ENCODE results near the gene IL1RAPL1.
"Not testable (repeated sequence)": the region's sequence is repeated elsewhere in the genome, so short reads cannot be mapped to it uniquely, and the experiment has no call there.

The IL1RAPL1 gene

DNA sequence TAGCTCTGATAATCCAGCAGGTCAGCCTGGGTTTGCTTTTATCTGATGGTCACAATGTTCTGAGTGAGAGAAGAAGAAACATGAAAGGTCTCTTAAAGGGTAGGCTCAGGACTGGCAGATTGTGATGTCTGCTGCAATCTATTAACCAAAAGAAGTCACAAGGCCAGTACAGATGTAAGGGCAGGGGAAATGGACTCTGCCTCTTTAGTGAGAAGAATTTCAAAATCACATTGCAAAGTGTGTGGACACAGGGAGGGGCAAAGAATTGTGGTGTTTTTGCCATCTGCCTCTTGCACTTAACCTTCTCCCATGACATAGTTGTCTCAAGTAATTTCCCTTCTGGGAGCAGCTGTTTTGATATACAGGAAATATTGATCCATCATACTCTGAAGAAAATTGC is 40.9 kb downstream of the IL1RAPL1 start:
- no peak for DNase-seq (ENCODE audit: low spot score)

DNA sequence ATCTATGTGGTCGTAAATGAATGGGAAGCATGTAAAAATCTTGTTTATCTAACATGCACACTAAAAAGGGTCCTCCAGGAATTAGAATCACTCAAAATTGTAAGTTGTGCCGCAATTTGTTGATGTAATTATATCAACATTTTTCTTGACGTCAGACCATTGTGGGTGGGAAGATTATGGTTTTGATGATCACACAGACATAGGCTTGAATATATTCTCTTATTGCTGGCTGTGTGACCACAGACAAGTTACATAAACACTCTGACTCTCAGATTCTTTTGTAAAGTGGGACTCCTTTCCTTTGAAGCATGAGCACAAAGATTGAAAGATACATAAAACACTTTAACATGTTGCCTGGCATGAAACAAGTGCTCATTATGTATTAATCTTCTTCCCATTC is 51.5 kb downstream of the IL1RAPL1 start:
- no peak for DNase-seq (ENCODE audit: low spot score)

DNA sequence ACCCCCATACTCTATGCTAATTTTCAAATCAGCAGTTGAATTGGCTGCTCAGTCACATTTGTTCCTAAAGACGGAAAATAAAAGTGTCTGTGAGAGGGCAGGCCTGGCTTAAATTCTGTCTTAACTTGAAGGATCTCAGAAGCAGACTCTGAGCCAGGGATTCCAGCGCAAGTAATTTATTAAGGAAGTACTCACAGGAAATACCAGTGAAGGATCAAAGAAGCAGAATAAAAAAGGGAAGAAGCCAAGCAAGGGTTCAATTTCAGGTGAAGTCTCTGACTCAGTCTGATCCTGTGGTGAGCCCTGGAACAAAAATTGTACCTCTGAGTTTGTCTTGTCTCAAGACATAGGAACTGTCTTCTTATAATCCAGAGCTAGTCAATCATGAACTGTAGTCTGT is 52.2 kb downstream of the IL1RAPL1 start:
- DNase-seq (ENCODE audit: low spot score) = no peak

DNA sequence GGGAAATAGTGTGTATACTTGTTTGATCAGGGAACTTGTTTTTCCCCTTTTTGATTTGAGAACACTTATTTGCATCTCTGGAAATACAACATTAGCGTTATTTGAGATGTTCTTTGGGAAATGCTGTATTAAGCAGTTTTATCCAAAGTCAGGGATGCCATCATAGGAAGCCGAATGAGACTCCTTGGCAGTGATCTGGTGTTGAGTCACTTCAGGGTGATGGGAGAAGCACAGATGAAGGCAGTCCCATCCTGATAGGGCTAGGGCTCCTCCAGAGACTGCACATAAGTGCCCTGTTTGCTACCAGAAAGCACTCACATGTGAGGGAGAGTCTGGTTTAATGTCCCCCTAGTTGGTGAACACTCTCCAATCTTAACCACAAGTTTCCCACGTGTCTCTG is 62.3 kb downstream of the IL1RAPL1 start:
- DNase-seq (ENCODE audit: low spot score) = peak; percentile 3

DNA sequence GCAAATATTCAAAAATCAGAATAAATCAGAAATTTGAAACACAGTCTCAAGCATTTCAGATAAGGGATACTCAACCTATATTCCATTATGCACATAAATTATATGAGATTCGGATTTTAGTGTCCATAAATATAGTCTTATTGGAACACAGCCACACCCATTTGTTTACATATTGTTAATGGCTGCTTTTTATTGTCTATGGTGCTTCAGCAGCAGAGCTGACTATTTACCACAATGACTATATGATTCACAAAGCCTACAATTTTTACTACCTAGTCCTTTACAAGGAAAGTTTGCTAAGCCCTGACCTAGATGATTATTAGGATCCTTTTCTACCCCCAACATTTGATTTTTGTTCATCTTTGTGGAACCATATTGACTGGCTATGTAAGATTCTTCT is 63.9 kb downstream of the IL1RAPL1 start:
- DNase-seq (ENCODE audit: low spot score) = no peak

DNA sequence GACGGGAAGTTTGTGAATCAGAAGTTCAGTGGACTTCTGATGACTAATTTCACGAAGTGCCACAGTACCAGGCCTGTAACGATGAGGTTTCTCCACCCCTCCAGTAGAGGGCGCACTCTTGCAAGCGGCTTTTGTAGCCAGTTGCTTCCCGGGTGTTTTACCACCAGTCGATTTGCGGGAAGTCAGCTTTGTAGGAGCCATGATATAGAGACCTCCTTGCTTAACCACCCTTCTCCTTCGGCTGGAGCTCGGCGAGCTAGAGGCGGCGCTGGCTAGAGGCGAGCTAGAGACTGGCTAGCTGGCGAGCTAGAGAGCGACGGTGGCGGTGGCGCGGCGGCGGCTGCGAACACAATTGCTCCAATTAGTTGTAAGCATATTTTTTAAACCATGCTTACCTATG is 72.0 kb downstream of the IL1RAPL1 start:
- peak; percentile 47 for DNase-seq (ENCODE audit: low spot score)

DNA sequence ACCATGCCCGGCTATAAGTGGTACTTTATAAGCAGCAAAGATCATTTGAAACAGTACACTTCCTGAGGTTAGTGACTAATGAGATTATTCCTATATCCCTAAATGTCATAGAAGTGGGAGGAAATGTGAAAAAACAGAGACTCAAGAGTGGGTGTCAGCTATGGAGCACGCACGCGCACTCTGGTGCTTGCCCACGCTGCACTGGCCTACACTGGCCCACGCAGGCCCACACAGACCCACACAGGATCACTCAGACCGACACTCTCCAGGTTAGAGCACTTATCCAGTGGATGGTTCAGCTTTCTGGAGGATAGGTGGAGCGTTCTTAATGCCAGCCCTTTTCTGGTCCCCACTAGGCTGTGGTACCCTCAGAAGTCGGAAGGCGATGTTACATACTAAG is 78.5 kb downstream of the IL1RAPL1 start:
- no peak for DNase-seq (ENCODE audit: low spot score)

DNA sequence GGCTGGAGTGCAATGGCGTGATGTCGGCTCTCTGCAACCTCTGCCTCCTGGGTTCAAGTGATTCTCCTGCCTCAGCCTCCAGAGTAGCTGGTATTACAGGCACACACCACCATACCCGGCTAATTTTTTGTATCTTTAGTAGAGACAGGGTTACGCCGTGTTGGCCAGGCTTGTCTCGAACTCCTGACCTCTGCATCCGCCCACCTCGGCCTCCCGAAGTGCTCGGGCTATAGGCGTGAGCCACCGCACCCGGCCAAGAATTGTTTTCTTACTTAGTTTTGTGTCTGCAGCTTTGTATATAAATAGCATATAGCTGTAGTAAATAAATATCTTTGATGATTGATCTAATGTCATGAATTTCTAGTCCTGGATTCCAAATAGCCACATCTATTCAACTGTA is 81.1 kb downstream of the IL1RAPL1 start:
- DNase-seq (ENCODE audit: low spot score) = no peak

DNA sequence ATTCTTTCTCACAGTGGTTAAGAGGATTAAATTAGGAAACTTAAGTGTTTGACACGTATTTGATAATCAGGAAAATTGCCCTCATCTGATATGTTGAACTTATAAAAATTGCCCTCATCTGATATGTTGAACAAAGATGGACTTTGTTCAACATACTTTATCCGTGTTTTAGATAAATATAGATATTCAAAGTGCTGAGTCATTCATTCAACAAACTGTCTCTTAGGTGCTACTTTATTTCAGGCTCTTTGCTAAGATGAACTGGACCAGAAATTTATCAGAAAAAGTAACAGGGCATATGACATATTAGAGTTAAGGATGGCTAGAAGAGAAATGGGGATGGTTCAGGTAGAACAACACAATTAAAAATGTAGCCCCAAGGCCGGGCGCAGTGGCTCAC is 81.7 kb downstream of the IL1RAPL1 start:
- no peak for DNase-seq (ENCODE audit: low spot score)

DNA sequence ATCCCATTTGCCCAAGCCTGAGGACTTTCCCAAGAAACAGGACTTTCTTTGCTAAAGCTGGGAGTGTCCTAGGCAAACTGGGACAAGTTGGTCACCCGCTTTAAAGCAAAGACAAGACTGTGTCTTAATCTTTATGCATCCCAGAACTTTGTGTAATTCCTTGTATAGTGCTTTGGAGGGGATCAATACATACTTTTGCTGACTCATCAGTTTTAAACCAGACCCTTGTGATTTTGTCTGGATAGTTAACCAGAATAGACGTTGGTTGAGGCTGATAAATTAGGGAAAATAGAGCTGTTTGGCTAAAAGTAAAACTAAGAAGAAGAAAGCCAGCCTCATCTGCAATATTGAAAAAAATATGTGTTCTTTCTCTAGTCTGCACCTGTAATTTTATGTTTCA is 82.8 kb downstream of the IL1RAPL1 start:
- DNase-seq (ENCODE audit: low spot score) = no peak

DNA sequence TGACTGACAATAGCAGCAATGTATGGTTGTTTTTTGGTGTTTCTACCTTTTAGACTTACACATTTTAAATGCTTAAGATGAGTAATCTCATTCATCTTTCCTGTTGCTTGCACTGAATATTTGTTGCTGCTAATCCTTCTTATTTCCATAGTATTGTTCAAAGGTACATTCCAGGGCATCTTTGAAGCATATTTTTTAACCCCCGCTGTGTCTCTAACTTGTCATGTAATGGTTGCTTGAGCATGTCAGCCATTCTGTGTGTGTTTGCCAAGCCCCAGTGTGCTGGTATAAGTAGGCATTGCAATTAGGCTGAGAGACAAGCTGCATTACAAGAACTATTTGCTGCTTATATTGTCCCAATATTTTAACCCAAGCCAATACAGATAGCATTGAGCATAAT is 87.9 kb downstream of the IL1RAPL1 start:
- no peak for DNase-seq (ENCODE audit: low spot score)

DNA sequence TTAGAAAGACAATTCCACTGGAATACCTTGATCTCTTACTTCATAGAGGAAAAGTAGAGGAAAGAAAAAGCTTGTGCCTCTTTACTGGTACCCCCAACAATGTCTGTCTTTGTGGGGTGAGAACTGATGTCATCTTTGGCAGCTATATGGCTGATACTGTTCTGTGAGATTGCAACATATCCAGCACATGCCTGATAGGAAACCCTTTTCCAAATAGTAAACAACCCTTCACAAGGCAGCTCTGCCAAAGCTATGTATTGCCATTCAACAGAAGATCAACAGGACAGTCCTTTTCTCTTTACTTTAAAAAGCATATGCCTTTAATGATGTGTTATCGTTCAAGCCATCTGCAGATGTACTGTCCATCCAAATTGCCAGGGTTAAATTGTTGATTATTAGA is 105.9 kb downstream of the IL1RAPL1 start:
- DNase-seq (ENCODE audit: low spot score) = no peak

DNA sequence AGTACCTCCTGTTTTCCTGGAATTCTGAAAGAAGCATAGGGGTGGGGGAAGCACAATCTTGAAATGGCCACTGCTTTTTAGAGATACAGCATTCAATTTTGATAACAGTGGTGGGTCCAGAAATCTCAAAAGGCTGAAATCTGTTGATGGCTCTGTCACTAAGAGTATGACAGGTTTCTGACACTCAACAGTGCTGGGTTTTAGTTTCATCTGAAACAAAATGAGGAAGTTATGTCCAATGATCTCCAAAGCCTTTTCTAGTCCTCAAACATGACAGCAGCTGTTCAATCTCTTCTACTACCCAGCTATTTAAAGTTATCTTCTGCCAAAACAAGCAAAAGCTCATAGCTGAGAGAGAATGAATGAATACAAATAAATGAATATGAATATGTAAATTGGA is 110.5 kb downstream of the IL1RAPL1 start:
- no peak for DNase-seq (ENCODE audit: low spot score)

DNA sequence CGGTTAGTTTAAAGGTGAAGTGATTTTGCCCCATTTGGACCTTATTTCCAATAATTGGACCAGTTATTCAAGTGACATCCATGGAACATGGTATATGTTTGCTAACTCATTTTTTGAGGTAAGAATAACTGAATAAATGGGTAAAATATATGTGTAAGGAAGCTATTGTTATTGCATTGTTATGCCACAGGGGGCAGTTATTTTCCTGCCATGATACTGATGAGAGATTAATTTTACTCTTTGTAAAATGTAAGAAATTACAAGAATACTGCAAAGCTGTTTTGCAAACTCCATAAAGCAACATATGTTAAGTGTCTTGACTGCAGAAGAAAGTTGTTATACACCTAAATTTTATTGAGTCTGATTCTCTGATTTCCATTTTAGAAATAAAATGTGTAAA is 114.0 kb downstream of the IL1RAPL1 start:
- no peak for DNase-seq (ENCODE audit: low spot score)

DNA sequence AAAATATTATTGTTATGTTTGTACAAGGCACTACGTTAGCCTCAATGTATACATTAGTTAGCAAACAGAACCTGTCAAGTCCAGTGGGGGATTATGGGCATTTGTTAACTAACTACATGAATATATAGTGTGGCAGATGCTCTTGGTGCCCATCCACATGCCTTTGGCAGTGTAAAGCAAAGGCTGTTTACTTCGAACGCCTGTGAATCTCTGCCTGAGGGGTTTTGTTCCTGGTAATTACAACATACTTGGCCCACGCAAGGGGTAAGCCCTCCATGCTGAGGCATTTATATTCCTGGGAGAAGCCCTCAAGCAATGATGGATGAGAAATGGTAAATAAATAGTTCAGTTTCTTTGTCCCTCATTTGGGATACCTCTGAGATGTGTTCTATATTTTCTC is 119.7 kb downstream of the IL1RAPL1 start:
- no peak for DNase-seq (ENCODE audit: low spot score)

DNA sequence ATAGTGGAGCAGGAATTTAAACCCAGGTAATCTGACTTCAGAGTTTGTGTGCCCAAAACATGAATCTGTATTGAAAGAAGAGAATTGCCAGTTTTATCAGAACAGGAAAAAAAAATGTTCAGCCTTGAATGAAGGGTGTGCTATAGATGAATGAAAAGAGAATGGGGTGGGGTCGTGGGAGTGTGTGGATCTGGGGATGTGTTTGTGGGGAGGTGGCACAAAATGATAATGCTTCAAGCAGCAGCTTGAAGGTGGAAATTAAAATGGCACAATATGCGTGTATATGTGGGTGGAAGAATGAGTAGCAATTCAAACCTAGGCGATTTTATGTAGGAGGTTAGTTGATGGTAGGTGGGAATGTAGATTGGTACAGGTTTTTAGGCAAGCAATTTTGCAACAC is 122.2 kb downstream of the IL1RAPL1 start:
- no peak for DNase-seq (ENCODE audit: low spot score)

DNA sequence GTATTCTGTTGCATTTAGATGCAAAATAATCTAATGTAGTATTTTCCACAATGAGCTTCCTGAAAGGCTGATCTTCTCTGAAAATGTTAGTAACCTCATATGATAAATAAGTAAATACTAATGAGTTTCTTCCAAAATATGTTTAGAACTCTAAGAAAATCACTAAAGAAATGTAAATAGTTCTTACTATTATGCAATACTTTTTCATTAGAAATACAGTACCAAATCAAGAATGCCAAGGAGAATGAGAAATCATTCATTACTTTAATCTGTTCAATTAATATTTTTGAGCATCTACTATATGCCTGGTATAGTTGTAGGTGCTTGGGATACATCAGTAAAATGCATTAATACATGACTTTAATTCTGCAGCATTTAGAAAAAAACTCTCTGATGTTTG is 130.6 kb downstream of the IL1RAPL1 start:
- DNase-seq (ENCODE audit: low spot score) = no peak

DNA sequence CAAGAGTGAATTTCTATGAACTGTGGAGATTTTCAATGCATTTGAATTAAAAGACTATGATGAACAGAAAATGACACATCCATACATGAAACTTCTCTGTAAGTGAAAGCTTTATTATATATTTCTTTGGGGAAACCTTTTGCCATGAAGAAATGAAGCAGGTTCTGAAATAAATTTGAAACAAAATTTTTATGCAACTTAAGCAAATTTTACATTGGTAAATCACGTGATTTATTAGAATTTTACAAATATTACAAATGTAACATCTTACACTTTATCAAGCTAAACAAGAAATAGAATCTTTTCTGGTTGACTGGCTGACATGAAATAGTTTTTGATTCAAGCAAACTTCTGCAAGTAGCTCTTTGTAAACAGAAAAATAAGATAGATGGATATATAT is 131.2 kb downstream of the IL1RAPL1 start:
- DNase-seq (ENCODE audit: low spot score) = no peak

DNA sequence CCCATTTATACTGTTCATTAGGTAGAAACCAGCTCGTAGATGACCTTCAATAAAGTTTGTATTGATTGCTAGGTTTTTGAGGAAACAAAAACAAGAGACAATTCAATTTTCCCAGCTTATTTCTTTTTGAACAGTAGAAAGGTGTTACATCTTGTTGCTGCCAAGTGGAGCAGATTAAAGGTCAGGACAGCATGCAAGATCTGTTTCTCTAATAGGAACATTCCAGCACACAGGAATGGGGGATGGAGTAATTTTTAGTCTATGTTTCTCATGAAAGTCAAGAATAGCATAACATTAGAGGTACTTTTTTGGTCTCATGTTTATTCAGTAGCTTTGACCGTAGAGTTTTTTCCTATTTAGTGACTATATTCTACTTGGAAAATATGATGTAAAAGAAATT is 132.4 kb downstream of the IL1RAPL1 start:
- no peak for DNase-seq (ENCODE audit: low spot score)

DNA sequence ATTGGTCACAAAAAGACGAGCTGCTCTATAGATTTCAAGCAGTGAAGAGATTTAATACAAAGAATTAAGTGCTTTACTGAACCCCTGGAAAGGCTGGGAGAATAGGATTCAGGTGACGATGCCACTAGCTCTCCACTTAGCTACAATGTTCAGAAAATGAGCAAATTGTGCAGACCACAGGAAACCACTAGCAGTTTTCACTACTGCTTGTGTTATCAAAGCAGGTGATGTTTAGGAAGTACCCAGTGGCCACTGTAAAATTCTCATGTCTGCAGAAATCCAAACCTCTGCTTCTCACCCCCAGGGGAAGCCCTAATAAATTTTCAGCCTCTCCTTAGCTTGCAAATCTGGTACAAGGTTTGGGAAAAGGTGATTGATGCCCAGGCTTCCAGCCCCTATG is 165.1 kb downstream of the IL1RAPL1 start:
- no peak for DNase-seq (ENCODE audit: low spot score)

DNA sequence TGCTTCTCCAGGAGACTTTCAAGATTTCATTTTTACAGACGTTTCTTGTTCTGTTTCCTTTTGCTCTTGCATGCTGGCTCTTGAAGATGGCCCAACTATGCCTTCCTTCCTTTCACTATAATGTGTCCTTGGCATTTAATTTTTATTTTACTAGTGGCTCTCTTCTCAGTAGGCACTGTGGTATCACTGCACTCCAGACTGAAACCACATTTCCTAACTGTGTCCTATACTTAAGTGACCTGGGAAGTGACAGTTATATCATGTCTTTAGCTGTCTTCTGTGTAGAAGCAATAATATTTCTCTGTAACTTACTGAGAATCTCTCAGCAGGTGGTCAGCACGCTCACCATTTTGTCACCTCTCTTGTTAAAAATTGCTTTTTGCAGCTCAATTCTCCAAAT is 168.9 kb downstream of the IL1RAPL1 start:
- DNase-seq (ENCODE audit: low spot score) = no peak

DNA sequence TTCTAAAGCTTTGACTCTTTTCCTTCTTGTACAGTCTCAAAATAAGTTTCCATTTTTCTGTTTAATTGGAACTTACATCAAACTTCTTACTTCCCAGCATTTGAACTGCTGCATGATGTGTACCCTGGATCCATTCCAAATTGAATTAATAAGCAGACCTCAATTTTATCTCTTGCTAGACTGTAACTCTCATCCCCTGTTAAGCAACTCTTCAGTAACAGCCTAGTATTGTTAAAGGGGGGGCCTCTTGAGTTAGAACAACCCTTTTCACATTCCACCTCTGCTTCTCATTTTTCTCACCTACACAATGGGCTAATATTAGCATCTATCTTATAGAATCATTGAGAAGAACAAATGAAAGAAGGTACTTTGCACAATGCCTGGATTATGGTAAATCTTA is 169.4 kb downstream of the IL1RAPL1 start:
- no peak for DNase-seq (ENCODE audit: low spot score)

DNA sequence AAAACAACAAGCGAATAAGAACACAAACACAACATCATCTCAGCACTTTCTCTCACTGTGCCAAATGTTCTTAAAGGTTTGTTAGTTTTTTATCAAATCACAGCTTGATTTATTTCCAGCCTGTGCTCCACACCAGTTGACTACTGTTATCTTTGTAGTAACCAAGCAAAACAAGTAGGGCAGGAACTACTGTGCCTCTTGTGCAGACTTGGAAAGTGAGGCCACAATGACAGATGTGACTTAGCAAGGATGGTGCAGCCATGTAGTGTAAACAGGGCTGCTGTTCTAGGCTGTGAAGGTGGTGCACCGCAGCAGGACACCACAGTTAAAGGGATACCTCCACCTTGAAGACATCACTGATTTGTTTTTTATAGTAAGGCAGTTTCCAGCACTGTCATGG is 170.0 kb downstream of the IL1RAPL1 start:
- DNase-seq (ENCODE audit: low spot score) = no peak

DNA sequence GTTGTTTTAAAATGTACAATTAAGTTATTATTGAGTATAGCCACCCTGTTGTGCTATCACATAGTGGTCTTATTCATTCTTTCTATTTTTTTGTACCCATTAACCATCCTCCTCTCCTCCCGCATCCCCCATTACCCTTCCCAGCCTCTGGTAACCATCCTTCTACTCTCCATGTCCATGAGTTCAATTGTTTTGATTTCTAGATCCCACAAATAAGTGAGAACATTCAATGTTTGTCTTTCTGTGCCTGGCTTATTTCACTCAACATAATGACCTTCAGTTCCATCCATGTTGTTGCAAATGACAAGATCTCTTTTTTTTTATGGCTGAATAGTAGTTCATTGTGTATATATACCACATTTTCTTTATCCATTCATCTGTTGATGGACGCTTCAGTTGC is 179.3 kb downstream of the IL1RAPL1 start:
- DNase-seq (ENCODE audit: low spot score) = not testable (repeated sequence)

DNA sequence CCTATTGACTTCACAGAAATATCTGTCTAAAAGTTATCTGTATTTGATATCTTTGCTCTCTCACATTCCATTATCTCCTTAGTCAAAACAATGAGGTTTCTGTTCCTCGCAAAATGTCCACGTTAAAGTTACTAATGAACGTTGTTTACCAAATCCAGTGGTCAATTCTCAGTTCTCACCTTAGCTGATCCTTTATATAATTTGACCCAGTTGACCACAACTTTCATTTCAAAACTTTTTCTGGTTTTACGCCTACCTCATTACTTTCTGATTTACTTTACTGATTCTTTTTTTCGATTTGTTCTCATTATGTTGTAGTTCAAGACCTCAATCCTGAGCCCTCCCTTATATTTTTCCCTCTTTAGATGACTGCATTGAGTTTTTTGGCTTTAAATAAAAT is 186.6 kb downstream of the IL1RAPL1 start:
- no peak for DNase-seq (ENCODE audit: low spot score)

All from RKO (cell line).